NCI-H345 treated with DMSO at 0.1 percent for 48 hours (cell line): Measurements from ENCODE around the gene FIGLA.

Experiments used
- DNase-seq: peaks from one replicate; lab custom pipeline; 2025; ENCODE audit not compliant: unreplicated experiment; lab: John Stamatoyannopoulos, UW

The FIGLA gene

GRCh38 chr2:70790136-70790828 is at the start of gene FIGLA:
Gene FIGLA (minus strand): TSS chr2:70790643. CDS start chr2:70790638, 5 bp downstream.
- DNase-seq, result no peak

DNA sequence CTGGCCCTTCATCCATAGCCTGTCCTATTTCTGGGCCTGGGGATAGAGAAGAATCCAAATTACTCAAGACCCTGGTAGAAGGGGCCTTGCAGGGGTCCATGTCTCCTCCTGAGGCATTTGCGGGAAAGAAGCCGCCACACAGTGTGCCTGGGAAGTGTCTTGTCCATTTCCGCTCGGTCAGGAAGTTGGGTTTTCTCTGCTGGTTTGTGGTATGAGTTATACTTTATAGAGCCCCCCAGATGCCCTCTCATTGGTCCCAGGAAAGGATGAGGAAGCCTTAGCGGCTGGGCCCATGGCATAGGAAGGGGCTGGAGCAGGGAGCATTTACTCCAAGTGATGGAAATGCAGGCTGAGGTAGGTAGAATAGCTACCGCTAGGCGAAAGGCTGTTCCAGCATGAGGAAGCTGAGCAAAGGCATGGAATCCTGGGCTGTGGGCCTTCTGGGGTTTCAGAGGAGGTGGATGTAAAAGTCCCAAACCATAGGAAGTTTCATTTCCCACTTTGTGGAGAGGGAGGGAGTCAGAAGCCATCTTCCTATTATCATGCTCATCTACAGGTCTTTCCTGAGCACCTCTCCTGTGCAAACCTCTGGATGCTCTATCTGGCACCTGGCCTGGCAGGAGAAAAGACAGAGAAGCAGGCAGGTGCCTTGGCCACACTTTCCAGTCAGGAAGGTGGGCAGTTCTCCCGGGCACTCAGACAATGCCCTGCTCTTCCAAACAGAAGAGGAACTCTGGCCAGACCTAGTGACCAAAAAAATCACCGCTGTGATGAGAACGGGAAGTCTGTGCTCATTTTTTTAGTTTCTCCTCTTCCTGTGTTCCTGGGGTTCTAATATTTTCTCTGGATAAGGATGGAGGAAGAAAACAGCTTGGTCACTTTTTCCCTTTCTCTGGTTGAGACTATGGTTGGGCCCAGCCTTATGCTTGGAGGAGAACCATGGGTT is 47.8 kb upstream of the FIGLA start:
- no peak for DNase-seq

DNA sequence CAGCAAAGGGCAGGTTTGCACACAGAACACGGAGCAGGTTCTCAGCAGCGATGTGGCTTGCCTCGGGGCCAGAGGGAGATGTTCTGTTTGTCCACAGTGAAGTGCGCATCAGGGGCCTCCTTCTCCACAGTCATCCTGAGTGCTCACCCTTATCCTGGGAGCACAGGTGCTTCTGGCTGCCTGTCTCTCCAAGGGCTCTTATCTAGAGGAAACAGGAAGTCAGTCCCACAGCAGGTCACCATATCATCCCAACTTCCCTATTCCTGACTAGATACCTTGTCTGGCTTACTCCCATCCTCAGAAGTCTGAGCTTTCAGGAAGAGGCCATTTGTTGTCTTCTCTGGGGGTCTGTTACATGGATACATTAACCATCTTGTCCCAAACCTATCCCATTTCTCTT is 45.2 kb upstream of the FIGLA start, which contains the start of gene CD207:
Gene CD207 (minus strand): TSS at position 174 of the 400 bp plus-strand sequence. CDS start 40 bp downstream, at position 134.
- no peak for DNase-seq

DNA sequence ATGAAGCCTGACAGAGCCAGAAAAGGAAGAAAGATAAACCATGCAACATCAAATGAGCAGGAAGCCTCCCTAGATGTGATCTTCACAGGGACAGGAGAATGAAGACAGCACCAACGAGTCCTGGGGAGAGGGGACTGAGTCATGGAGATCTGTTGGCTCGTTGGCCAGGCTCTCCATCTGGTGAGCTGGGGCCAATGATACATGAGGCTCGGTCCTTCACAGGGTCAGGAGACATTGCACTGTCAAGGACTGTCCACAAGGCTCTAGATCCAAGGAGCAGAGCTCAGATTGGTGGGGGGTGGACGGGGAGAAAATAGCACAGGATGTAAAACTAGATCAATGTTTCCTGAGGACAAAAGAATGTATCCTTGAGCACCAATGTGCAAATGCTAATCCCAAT is 44.4 kb upstream of the FIGLA start:
- no peak for DNase-seq

DNA sequence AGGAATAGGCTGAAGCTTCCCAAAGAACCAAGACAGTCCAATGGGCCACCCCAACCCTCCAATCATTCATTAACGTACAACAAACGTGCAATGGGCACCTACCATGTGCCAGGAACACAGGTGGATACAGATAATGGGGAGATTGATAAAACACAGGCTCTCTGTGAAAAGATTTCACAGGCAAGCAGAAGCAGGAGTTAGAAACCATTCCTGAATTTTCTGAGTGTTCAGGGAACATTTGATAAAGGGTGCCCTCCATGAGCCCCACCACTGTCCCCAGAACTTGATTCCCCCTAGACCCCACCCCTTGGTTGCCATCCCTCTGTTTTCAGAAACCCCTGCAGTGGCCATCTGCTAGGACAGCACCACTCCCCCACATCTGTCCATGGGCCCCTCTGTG is 43.7 kb upstream of the FIGLA start:
- no peak for DNase-seq

DNA sequence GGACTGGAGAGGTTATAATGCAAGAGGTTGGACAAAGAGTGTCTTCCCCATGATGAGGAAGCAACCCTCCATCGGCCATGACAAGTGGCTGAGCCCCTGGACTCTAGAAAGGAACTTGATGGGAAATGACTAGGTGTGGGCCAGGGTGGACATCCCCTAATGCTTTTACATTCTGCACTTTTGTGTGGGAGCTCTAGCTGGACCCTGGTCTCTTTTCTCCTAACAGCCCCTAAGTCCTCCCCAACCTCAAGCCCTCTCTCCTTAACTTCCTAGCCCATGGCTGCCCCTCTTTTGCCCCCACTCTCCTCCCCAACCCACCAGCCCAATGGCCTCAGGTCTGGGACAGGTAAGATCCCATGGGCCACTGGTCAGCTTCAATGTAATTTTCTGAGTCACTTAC is 42.8 kb upstream of the FIGLA start:
- DNase-seq, result no peak

DNA sequence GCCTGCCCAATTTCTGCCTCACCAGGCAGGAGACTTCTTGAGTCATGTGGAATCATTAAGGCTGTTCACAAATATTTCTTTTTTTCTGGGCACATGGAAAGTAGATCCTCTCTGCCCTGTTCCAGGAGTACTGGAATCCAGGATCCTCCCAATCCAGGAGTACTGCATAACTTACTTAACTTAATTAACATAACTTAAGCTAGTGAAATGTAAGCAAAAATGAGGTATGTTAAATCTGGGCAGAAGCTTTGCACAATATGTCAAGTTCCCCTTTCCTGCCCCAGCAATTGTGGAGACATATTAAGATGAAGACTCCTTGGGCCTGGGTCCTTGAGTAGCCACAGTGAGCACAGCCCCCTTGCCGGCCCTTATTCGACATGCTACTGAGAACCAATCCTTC is 41.9 kb upstream of the FIGLA start:
- DNase-seq, result no peak

DNA sequence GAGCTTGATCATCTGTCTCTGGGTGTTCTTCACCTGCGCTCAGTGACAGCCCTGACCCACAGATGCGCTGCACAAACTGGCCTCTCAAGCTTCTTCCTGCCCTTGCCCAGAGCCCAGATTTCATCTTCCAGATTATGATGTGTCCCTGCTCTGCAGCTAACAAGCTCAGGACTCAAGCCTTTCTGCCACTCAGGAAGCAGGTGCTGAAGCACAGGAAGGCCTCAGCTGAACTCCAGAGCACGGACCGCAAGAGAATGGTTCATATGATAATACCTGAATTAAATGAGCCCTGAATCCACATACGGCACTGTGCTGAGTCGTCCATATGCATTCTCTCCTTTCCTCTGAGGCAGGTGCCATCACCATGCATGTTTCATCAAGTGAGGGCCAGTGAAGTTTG is 41.4 kb upstream of the FIGLA start:
- DNase-seq, result no peak

- no peak for DNase-seq
These were observed 39.9 kb upstream of the FIGLA start for GRCh38 chr2:70830366-70830765.

DNA sequence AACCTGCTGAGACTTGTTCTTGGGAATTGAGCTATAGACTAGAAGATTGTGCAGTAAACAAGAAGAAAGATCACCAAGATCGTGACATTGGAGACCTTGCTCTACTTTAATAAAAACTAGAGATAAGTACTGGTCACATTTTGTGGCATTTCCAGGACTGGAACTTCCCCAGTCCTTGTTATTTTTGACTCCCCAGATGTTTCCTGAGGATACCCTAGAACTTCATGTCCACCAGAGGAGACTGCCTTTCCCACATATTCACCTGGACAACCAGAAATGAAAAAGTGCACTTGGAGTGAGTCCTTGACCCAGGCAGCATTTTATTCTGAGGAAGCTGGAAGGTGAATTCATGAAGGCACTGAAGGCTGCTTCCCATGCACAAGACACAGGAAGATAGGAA is 39.5 kb upstream of the FIGLA start:
- no peak for DNase-seq

DNA sequence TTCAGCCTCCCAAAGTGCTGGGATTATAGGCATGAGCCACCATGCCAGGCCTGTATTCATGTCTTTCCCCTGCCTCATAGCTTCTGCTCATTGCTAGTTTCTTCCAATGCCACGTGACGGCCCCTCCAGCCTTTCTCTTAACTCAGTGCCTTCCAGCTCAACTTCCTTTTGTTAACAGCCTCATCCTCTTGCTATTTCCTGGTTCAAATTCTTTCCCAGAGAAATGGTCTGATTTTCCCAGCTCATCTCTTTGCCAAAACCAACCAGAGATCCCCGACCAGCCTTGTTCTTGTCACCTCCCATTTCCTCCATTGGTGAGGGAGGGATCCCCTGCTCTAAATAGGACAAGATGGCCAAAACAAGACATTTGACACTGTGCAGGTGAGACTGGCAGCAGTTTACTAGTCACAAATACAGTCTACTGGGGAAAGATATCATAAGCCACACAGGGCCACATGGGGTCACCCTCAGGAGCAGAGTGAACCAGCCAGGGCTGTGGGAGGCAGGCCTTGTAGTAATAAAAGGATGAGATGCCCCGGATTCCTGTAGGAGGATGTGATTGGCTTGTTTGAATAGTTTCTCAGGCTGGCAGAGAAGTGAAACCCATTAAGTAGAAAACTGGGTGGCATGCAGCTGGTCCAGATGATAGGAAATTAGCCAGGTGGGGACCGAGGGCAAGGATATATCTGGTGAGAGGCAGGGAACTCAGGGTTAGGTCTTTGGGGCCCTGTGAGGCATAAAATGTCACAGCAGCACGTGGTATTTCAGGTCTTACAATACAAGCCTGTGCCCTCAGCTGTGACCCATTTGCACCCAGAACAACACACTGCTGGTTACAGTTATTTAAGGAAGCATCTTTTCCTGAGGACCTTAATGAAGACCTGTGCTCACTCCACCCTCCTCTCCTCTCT is 38.7 kb upstream of the FIGLA start:
- DNase-seq, result no peak

DNA sequence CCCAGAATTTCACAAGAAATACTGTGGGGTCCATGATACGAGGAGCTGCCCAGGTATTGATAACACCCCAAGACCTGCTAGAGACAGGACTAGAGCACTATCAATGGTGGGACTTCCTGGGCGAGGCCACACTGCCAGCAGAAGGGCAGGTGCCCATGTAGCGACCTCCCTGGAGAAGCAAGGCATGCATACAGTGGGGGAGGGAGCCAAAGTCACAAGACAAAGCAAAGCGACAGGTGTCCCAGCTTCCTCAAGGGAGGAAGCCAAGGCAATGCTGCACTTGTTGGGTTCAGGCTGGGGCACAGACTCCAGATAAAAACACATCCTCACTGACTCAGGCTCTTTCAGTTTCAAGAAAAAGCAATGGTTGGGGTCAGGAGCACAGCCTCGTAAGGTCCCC is 37.7 kb upstream of the FIGLA start:
- no peak for DNase-seq

DNA sequence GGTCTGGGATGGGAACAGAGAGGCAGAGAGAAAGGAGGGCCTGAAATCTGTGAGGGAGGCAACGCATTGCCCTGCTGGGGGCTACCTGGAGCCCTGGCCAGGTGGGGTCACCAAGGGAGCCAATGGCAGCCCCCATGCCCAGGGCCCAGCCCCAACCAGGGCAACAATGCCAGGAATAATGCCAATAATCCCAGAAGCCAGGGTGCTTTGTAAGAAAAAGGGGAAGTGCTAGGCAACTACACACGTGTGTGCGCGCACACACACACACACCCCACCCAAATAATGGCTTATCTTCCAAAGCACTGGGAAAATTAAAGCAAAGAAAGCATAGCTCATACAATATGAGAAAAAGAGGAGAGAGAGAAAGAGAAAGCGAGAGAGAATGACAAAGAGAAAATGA is 36.9 kb upstream of the FIGLA start:
- DNase-seq, result no peak

GRCh38 chr2:70826696-70827350 is 36.4 kb upstream of the FIGLA start:
- DNase-seq, result no peak

GRCh38 chr2:70823249-70823648 is 32.8 kb upstream of the FIGLA start:
- no peak for DNase-seq

GRCh38 chr2:70822843-70823242 is 32.4 kb upstream of the FIGLA start:
- no peak for DNase-seq

DNA sequence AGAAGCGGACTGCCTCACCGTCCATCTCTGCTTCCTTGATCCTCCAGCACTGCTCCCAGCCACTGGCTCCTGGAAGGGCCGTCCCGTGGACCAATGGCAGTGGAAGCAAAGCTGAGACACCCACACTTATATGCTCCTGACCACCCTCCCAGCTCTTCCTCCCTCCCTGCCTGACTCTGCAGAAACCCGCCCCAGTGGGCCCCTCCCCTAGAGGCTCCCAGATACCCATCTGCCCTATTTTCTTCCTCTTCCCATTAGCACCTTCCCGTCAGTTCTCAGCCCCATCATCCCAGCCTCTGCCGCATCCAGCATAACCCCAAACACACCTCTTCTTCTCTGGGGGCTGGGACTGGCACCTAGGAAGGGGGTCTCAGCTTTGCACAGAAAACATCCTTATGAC is 30.1 kb upstream of the FIGLA start, which contains the start of gene CLEC4F:
Gene CLEC4F (minus strand): TSS at position 101 of the 400 bp plus-strand sequence. CDS start 76 bp downstream, at position 25.
- no peak for DNase-seq

- DNase-seq, result no peak
These were observed 27.0 kb upstream of the FIGLA start for GRCh38 chr2:70817284-70817954.

GRCh38 chr2:70816726-70817125 is 26.3 kb upstream of the FIGLA start:
- DNase-seq, result no peak
